Breast epithelium (tissue), 4 donors: ENCODE measurements around the gene NANOS2. TPM values are rescaled to one million over a fixed set of nuclear protein-coding genes. Genes with fewer than 3 reads are reported as not detected.

Experiments
- DNase-seq, 2 donors: peaks; one replicate each; pipeline ENCODE4 v3.0.0-alpha.2; 2019; ENCODE audit warnings: low spot score in 2 of 2
- H3K27ac ChIP-seq, 2 donors: fragments of 200-600 bp; sonication (generic) in 1 of 2; one replicate each; pipeline ENCODE4 v1.5.1; 2016 to 2019; ENCODE audit warnings: mild to moderate bottlenecking in 1 of 2
- H3K27me3 ChIP-seq, 2 donors: fragments of 200-600 bp; sonication (generic) in 1 of 2; one replicate each; pipeline versions ENCODE4 v1.5.1 to v1.6.0; 2017 to 2019; ENCODE audit warnings: control low read depth in 1 of 2, mild to moderate bottlenecking in 1 of 2
- H3K36me3 ChIP-seq: fragments of 200-600 bp; one replicate; pipeline ENCODE4 v1.5.1; 2019
- H3K4me1 ChIP-seq, 2 donors: fragments of 200-600 bp; sonication (generic); one replicate each; pipeline ENCODE4 v1.5.1; 2016 to 2019; ENCODE audit warnings: control low read depth in 1 of 2
- H3K4me3 ChIP-seq, 3 donors: fragments of 200-600 bp; sonication (generic); 1 replicate in 2 of 3; 2 replicates in 1 of 3; pipeline ENCODE4 v1.5.1; 2016 to 2019; ENCODE audit warnings: mild to moderate bottlenecking in 3 of 3, moderate library complexity in 2 of 3
- H3K9me3 ChIP-seq, 2 donors: fragments of 200-600 bp; sonication (generic) in 1 of 2; one replicate each; pipeline ENCODE4 v1.5.1; 2016 to 2019; ENCODE audit warnings: control low read depth in 1 of 2
- CTCF ChIP-seq, 3 donors: fragments of 450-650 bp; IDR thresholded peaks; one replicate each; pipeline ENCODE4 v1.5.1; 2016 to 2017; ENCODE audit warnings: antibody characterized with exemption in 3 of 3, mild to moderate bottlenecking in 3 of 3, moderate library complexity in 3 of 3
- POLR2A ChIP-seq: fragments of 450-650 bp; IDR thresholded peaks from one replicate; pipeline ENCODE4 v1.6.1; 2016; ENCODE audit warnings: antibody characterized with exemption, mild to moderate bottlenecking, moderate library complexity
- POLR2AphosphoS5 ChIP-seq, 3 donors: sonication (generic); formaldehyde crosslinking; IDR thresholded peaks; one replicate each; pipeline ENCODE4 v1.6.1; 2017; ENCODE audit warnings: antibody characterized with exemption in 3 of 3
- intact Hi-C: fragments of 100-400 bp; cut with DNase I; formaldehyde crosslinking; loops from one replicate; pipeline ENCODE4 v1.15.1; 2023; ENCODE audit warnings: low total_unique reads
- total RNA-seq, 3 donors: library from RNA; depleted of rRNA; stranded (reverse); fragments of >200 nt; gene quantifications; one replicate each; pipeline ENCODE4 v1.1.0, GENCODE V29; 2016

NANOS2 gene
- total RNA-seq, 3 donors from 2014 or later = not detected

DNA sequence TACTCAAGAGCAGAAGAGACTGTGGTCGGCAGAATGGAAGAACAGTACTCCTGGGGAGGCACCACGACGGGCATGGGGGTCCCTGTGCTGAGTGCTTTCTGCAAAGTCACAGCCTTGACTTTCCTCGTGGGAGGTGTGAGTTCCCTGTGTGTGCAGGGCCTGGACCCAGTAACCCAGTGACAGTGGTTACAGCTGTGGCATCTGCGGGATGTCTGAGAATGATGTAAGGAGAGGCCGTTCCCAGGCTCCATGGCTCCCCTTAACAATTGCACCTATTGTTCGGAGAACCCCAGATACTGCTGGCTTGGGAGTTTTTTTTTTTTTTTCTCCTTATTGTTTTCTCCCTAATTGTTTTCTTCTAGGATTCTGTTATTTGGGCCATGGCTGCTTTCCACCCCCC is 5.1 kb upstream of the NANOS2 start:
- H3K9me3 ChIP-seq = no peaks in the 10 kb centered on the region
- H3K4me1 ChIP-seq = no peaks in the 10 kb centered on the region
- peak in 1 of 2 donors; percentile 31 for DNase-seq
- TF ChIP-seq POLR2AphosphoS5 (IDR thresholded peaks at IDR 0.05) (no peak), POLR2A (no peak), CTCF (IDR thresholded peaks at IDR 0.05) (no peak)
- no peaks in the 10 kb centered on the region for H3K36me3 ChIP-seq
- intact Hi-C loops = no loop called here
- H3K27me3 ChIP-seq = no peaks in the 10 kb centered on the region
- no peak overlapping the region for H3K27ac ChIP-seq
- no peak overlapping the region for H3K4me3 ChIP-seq

DNA sequence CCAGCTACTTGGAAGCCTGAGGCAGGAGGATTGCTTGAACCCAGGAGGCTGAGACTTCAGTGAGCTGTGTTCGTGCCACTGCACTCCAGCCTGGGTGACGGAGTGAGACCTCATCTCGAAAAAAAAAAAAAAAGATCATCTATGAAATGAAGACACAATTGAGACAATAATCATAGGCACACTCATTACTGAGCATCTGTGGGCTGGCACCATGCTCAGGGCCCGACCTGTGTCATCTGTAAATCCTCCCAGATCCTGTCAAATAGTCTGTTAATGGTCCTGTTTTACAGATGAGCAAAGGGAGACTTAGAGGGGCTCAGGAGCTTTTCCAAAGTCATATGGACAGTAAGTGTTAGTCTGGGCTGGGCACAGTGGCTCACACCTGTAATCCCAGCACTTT is 4.1 kb upstream of the NANOS2 start:
- no peaks in the 10 kb centered on the region for H3K9me3 ChIP-seq
- no peak for TF ChIP-seq CTCF (IDR thresholded peaks at IDR 0.05)
- no peak for TF ChIP-seq POLR2A
- no peak for TF ChIP-seq POLR2AphosphoS5 (IDR thresholded peaks at IDR 0.05)
- intact Hi-C loops = no loop called here
- H3K4me3 ChIP-seq = no peak overlapping the region
- no peak overlapping the region for H3K27ac ChIP-seq
- H3K36me3 ChIP-seq = no peaks in the 10 kb centered on the region
- peaks cover 0 to 4% of the 10 kb centered on the region in 2 donors for H3K27me3 ChIP-seq
- DNase-seq = no peak
- H3K4me1 ChIP-seq = no peaks in the 10 kb centered on the region

DNA sequence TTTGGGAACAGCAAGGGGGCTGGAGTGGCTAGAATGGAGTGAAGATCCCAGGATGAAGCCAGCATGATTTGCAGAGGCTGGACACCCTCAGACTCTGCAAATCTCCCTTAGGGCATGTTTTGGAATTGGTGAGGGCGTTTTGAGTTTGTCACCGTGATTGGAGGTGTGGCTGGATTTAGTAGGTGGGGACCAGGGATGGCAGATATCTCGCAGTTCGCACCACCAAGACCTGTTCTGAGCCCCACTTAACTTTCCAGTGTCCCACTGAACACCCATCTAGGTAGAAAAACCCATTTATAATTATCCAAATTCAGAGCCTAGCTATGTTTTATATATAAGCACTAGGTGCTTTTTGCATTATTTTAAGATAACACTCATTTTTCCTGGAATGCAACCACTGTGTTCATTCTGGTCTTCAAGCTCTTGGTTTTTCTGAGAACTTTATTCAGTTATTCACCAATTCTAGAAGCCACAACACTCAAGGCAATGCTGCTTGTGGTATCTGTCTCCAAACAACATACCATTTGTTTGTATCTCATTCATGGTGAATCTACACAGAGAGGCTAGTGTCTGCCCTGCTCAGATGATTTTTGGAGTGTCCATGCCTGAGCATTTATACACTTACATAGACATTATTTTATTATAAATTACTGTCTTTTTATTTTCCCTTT is 3.0 kb upstream of the NANOS2 start:
- TF ChIP-seq POLR2AphosphoS5 (IDR thresholded peaks at IDR 0.05) (no peak), POLR2A (no peak), CTCF (IDR thresholded peaks at IDR 0.05) (no peak)
- intact Hi-C loops = no loop called here

DNA sequence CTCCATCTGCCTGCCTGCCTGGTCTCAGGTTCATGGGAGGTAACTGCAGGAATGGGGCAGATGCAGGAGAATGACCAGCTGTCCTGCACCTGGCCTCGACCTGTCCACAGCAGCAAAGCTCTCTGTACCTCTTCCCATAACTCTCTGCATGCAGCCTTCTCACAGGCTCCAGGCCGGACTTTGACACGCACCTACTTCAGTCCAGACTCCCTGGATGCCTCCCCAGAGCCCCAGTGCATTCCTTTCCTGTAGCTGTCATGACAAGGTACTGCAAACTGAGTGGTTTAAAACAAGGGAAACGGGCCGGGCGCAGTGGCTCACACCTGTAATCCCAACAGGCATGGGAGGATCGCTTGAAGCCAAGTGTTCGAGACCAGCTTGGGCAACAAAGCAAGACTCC is 3.3 kb downstream of the NANOS2 start:
- TF ChIP-seq CTCF (IDR thresholded peaks at IDR 0.05) (no peak), POLR2A (no peak), POLR2AphosphoS5 (IDR thresholded peaks at IDR 0.05) (no peak)

More for the DNA sequence above, 3.0 kb upstream of the NANOS2 start:
- no peak overlapping the region for H3K27ac ChIP-seq
- H3K27me3 ChIP-seq = peaks cover 0 to 7% of the 10 kb centered on the region in 2 donors
- H3K4me3 ChIP-seq = no peak overlapping the region
- no peaks in the 10 kb centered on the region for H3K4me1 ChIP-seq
- no peaks in the 10 kb centered on the region for H3K9me3 ChIP-seq
- H3K36me3 ChIP-seq = no peaks in the 10 kb centered on the region
- DNase-seq = no peak

DNA sequence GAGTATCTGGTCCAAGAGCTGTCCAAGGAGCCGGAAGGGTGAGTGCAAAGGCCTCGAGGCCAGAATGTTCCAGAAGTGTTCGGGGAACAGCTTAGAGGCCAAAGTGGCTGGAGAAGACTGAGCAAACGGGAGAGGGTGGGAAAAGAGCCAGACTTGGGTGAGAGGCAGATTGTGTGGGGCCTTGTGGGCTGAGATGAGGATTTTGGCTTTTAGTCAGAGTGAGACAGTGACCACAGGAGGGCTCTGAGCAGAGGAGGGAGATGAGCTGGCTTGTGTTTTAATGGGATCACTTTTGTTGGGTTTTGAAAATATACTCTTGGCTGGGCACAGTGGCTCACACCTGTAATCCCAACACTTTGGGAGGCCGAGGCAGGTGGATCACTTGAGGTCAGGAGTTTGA is 5.6 kb downstream of the NANOS2 start:
- Histone ChIP-seq H3K27ac (no peak overlapping the region), H3K27me3 (peaks cover 0 to 10% of the 10 kb centered on the region in 2 donors), H3K36me3 (no peaks in the 10 kb centered on the region), H3K9me3 (no peaks in the 10 kb centered on the region), H3K4me1 (no peaks in the 10 kb centered on the region), H3K4me3 (no peak overlapping the region)
- intact Hi-C loops = no loop called here
- no peak for TF ChIP-seq POLR2AphosphoS5 (IDR thresholded peaks at IDR 0.05)
- no peak for TF ChIP-seq POLR2A
- TF ChIP-seq CTCF (IDR thresholded peaks at IDR 0.05) = no peak
- no peak for DNase-seq

More for the DNA sequence above, 3.3 kb downstream of the NANOS2 start:
- H3K9me3 ChIP-seq = no peaks in the 10 kb centered on the region
- DNase-seq = no peak
- H3K27me3 ChIP-seq = peaks cover 0 to 11% of the 10 kb centered on the region in 2 donors
- H3K4me1 ChIP-seq = no peaks in the 10 kb centered on the region
- H3K4me3 ChIP-seq = no peak overlapping the region
- no peak overlapping the region for H3K27ac ChIP-seq
- intact Hi-C loops = no loop called here
- H3K36me3 ChIP-seq = no peaks in the 10 kb centered on the region
